ENCODE measurements around the gene ADAMTS17.
"Not testable (repeated sequence)": the region's sequence is repeated elsewhere in the genome, so short reads cannot be mapped to it uniquely, and the experiment has no call there.

The ADAMTS17 gene

DNA sequence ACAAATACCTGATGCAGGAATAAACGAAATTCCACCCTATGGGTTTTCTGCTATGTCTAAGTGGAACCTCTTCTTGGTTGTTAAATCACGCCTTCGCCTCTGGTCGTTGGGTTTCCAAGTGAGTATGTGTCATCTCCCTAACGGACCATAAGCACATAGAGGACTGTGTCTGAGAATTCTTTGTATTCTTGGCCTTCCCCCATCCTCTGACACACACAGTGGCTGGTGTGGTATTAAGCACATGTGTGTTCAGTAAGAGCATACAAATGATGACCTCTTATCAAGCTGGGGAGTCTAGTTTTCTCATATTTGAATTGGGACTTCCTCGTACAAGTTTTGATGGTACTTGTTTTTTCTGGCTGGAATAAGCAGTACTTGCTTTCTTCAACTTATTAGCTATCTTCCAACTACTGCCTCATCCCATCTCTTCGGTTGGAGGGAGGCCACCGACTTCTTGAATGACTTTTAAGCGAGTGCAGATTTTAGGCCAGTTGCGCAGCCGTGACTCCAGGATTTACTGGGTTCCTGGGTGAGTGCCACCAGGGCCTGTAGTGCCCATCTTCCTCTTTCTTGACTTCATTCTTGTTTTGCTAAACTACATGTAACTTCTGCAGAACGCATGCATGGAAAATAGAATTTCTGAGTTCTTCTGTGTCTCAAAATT is 240.2 kb downstream of the ADAMTS17 start:
- H3K36me3 Mint-ChIP-seq = no peaks in the 10 kb centered on the region
- H3K27me3 Mint-ChIP-seq = no peaks in the 10 kb centered on the region
- no peak overlapping the region for H3K4me3 Mint-ChIP-seq
- H3K4me1 Mint-ChIP-seq = no peaks in the 10 kb centered on the region
- CTCF ChIA-PET = no interaction called here
- H3K27ac Mint-ChIP-seq = no peak overlapping the region
- no peak for DNase-seq
- no peaks in the 10 kb centered on the region for H3K9me3 Mint-ChIP-seq

DNA sequence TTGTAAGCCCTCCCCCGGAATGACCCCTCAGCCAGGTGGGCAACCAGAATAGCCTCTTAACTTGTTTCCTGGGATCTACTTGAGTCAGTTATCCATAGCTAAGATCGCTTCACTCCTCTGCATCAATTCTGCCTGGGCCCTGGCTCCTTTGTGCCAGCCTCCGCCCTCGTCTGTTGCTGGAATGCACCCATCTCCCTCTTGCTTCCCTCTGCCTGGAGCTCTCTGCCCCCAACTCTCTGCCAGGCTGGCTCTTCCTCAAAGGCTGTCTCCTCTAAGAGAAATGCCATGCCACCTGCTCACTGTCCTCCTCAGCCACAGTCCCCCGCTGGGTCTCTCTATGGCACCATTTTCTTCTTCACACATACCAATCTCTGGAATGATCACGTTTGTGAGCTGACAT is 240.8 kb downstream of the ADAMTS17 start:
- Mint-ChIP-seq H3K27me3 (no peaks in the 10 kb centered on the region), H3K4me1 (no peaks in the 10 kb centered on the region), H3K27ac (no peak overlapping the region), H3K4me3 (no peak overlapping the region), H3K9me3 (no peaks in the 10 kb centered on the region), H3K36me3 (no peaks in the 10 kb centered on the region)
- DNase-seq = no peak
- CTCF ChIA-PET = no interaction called here

DNA sequence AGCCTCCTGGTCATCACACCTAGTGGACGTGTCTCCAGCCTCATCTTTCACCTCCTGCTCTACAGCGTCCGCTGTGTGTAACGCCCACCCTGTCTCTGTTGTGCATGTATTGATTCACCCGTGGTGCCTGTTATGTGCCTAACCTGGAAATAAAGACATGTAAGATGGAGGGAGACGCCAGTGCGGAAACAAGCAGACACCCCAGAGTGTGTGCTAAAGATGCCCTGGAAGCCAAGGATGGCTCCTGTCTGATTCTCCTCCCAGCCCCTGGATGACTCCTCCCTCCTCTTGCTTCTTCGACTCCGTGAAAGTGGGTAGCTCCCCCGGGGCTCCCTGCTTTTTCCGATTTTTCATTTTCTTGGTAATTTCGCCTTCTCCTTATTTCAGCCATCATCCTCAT is 241.8 kb downstream of the ADAMTS17 start:
- CTCF ChIA-PET = no interaction called here
- Mint-ChIP-seq H3K4me1 (no peaks in the 10 kb centered on the region), H3K27ac (no peak overlapping the region), H3K27me3 (no peaks in the 10 kb centered on the region), H3K36me3 (no peaks in the 10 kb centered on the region), H3K9me3 (no peaks in the 10 kb centered on the region), H3K4me3 (no peak overlapping the region)
- DNase-seq = no peak

DNA sequence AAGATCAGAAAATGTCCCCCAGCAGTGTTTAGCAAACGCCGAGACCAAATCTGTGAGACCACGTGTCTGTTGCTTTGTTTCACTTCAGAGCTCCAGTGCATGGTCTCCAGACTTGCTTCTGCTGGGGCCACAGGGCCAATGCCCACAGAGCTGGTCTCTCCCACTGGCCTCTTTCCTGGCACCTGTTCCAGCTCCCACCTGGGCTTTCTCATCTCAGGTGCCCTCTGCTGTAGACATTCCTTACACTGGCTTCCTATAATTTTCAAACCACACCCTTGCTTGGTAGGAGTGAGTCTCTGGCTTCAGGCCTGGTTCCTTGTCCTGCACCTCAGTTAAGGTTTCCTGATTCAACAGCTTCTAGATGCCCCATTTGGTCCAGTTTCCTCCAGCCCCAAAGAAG is 243.1 kb downstream of the ADAMTS17 start:
- no peaks in the 10 kb centered on the region for H3K9me3 Mint-ChIP-seq
- H3K27ac Mint-ChIP-seq = no peak overlapping the region
- H3K4me3 Mint-ChIP-seq = no peak overlapping the region
- no peaks in the 10 kb centered on the region for H3K27me3 Mint-ChIP-seq
- DNase-seq = no peak
- no peaks in the 10 kb centered on the region for H3K36me3 Mint-ChIP-seq
- CTCF ChIA-PET = no interaction called here
- H3K4me1 Mint-ChIP-seq = no peaks in the 10 kb centered on the region

DNA sequence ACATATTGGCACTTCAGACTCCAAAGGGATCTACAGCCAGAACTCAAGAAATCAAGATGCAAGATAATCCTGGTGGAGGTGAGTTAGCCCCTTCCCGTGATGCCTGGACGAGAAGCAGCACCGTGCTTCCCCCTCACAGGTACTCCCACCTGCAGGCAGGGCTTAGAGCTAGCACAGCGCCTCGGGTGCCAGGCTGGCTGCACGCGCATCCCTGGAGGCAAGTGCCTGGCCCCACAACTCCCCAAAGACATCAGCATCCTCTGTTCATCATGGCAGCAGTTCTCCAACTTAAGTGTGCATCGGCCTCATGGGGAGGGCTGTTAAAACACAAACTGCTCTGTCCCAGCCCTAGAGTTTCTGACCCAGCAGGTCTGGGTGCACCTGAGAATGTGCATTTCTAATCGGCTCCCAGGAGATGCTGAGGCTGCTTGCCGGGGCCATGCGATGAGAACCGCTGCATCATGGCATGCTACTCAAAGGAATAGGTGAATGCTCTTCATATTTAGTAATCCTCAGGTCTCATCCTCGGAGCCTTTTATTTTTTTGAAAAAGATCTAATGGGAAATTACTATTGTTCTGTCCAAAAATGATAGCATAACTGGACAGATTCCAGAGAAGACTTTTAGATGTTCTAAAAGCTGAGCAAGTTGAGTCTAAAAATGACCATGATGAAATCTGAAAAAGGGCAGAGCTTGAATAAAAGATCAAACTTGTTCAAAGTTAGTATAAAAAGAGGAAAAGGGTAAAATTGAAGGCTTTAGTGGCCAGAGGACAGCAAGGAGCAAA is 244.2 kb downstream of the ADAMTS17 start:
- Mint-ChIP-seq H3K27me3 (no peaks in the 10 kb centered on the region), H3K4me3 (no peak overlapping the region)

DNA sequence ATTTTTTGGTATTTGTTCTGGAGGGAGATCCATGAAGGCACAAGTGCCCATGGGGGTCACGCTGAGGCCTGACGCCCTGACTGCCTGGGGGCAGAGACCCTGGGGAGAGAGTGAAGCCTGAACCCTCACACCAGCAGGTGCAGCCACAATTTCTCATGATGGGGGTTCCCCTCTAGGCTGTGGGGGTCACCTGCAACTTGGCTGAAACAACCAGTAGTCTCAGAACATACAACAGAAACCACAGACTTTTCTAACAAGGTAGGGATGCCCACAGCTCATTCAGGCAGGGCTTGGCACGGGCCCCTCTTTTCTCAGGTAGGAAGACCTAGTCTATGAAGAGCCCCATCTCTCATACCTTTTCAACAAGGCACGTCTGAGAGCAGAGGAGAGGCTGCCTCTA is 245.1 kb downstream of the ADAMTS17 start:
- CTCF ChIA-PET = no interaction called here
- Mint-ChIP-seq H3K27ac (no peak overlapping the region), H3K36me3 (no peaks in the 10 kb centered on the region), H3K9me3 (no peaks in the 10 kb centered on the region), H3K27me3 (no peaks in the 10 kb centered on the region), H3K4me3 (no peak overlapping the region), H3K4me1 (no peaks in the 10 kb centered on the region)
- DNase-seq = no peak

More for the DNA sequence above, 244.2 kb downstream of the ADAMTS17 start:
- DNase-seq = no peak
- no peaks in the 10 kb centered on the region for H3K4me1 Mint-ChIP-seq
- H3K9me3 Mint-ChIP-seq = no peaks in the 10 kb centered on the region
- H3K36me3 Mint-ChIP-seq = no peaks in the 10 kb centered on the region
- CTCF ChIA-PET = no interaction called here
- no peak overlapping the region for H3K27ac Mint-ChIP-seq

DNA sequence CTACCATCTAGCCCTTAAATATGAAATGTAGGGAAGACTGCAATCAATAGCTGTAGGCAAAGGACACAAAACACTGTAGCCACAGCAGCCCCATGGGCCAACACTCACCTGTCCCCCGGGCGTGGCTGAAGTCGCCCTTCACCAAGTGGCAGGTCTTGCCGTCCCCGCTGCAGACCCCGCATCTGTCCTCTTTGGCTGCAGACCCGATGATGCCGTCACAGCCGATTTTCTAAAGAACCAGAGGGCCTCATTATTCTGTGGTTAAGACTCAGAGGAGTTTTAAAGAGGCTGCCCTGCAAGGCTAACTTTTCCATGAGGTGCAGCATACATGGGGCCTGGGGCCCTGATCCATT is 245.6 kb downstream of the ADAMTS17 start:
- Mint-ChIP-seq H3K4me1 (no peaks in the 10 kb centered on the region), H3K9me3 (no peaks in the 10 kb centered on the region), H3K27ac (no peak overlapping the region), H3K27me3 (no peaks in the 10 kb centered on the region), H3K36me3 (no peaks in the 10 kb centered on the region), H3K4me3 (no peak overlapping the region)
- no peak for DNase-seq
- CTCF ChIA-PET = interaction anchor here (0.7 kb wide), 1 partner anchor 133 kb away, joined by 3 read pairs; no protein-coding TSS in a partner anchor

DNA sequence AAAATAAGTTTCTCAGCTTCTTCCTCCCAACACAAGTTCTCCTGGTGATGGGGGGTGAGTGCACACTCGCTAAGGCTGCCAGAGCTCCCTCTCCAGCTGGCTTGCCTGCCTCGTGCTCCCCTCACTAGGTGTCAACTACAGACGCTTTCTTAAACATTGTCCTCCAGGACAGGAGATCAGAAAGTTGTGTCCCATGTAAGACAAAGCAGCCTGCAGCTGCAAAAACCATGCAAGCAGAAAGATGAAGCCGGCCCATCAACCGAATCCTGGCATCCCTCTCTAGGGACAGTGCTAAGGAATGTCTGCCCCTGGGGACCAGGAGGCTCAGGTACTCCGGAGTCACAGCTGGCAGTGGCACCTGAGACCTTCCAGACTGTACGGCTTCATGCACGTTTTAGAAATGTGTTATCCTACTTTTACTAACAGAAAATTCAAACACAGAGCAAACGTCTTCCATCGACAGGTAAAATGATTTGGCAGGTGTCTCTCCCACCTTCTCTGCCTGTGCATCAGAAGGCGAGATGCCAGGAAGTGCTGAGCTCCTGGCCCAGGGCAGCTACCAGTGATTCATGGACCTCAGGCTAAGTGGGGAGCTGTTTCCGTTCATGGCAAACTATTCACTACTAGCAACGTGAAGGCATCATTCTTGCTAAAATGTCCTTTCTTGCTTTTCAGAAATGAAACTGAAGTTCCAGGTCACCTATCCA is 246.1 kb downstream of the ADAMTS17 start:
- Mint-ChIP-seq H3K36me3 (no peaks in the 10 kb centered on the region), H3K9me3 (no peaks in the 10 kb centered on the region), H3K4me3 (no peak overlapping the region), H3K27me3 (no peaks in the 10 kb centered on the region), H3K27ac (no peak overlapping the region), H3K4me1 (no peaks in the 10 kb centered on the region)
- CTCF ChIA-PET = interaction anchor here (0.7 kb wide), 1 partner anchor 133 kb away, joined by 3 read pairs; no protein-coding TSS in a partner anchor
- DNase-seq = no peak

DNA sequence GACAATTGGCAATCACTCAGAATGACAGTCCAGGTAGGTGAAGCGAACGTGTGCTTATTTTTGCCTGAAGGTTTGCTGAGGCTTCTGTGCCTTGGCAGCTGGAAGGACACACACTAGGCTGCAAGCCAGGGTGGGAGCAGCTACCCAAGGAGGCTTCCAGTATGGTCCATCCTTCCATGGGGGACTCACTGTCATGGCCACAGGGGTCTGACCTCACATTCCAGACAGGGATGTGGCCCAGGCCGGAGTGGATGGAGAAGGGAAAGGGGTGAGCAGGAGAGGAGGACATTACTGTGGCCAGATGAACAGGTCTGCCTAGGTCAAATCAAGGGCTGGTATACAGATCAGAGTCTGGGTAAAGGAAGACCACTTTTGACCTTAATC is 247.7 kb downstream of the ADAMTS17 start:
- CTCF ChIA-PET = no interaction called here
- no peaks in the 10 kb centered on the region for H3K27me3 Mint-ChIP-seq
- no peaks in the 10 kb centered on the region for H3K9me3 Mint-ChIP-seq
- H3K4me3 Mint-ChIP-seq = no peak overlapping the region
- no peaks in the 10 kb centered on the region for H3K36me3 Mint-ChIP-seq
- no peak for DNase-seq
- no peaks in the 10 kb centered on the region for H3K4me1 Mint-ChIP-seq
- H3K27ac Mint-ChIP-seq = no peak overlapping the region

DNA sequence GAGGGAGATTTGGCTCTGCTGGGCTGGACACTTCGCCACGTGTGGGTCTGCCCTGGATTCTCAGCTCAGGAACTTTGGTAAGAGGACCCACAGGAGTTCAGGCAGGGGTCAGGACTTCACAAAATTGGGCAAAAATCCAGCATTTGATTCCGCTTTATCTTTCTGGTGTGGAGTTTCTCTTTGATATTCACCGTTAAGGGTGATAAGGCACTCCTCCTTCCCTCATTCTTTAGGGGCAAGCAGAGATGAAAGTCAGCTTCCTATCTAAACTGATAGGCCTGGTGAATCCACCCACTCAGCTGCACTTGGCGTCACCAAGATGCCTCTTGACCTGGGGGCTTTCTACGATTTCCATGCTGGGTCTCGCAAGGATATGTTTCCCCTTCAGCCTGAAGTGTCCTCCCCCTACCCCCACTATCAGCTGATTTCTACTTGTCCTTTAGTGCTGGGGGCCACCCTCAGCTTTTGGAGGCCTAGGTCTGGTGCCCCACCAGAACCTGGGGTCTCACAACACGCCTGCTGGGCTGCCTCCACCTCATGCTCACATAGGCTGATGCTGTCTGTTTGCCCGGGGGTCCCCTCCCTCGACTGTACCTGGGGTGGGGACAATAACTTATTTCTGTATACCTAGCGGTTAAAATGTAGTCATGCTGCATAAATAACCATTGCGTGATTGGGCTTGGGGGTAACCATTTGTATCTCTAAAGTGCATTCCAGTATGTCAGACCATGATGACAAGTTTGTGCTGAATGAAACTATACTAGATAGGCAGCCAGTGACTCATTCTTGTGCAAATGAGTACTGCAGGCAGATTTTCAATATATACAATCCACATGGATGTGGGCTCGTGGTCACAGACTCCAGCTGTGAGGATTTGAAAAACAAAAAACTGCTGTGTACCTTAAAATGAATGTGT is 248.3 kb downstream of the ADAMTS17 start:
- CTCF ChIA-PET = no interaction called here
- H3K9me3 Mint-ChIP-seq = no peaks in the 10 kb centered on the region
- no peaks in the 10 kb centered on the region for H3K36me3 Mint-ChIP-seq
- DNase-seq = no peak
- no peak overlapping the region for H3K27ac Mint-ChIP-seq
- no peaks in the 10 kb centered on the region for H3K4me1 Mint-ChIP-seq
- H3K27me3 Mint-ChIP-seq = no peaks in the 10 kb centered on the region
- H3K4me3 Mint-ChIP-seq = no peak overlapping the region

DNA sequence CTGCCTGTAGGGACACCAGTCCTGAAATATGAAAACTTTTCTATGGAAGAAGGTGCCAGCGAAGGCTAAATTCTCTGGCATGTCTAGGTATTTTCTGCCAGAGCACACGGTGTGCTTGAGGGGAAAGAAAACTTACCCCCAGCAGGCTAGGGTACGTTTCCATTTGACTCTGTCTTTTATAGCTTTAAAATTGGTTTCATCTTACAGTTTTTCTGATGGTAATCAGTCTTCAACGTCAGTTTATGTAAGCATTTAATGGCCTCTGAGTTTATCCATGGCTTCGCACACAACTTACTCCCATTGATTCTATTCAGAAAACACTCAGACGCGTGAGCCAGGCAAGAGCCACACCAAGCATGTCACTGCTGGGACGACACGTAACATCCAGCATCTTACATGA is 249.7 kb downstream of the ADAMTS17 start:
- Mint-ChIP-seq H3K36me3 (no peaks in the 10 kb centered on the region), H3K4me3 (no peak overlapping the region), H3K27ac (no peak overlapping the region), H3K9me3 (no peaks in the 10 kb centered on the region), H3K27me3 (no peaks in the 10 kb centered on the region), H3K4me1 (no peaks in the 10 kb centered on the region)
- DNase-seq = no peak
- CTCF ChIA-PET = no interaction called here

DNA sequence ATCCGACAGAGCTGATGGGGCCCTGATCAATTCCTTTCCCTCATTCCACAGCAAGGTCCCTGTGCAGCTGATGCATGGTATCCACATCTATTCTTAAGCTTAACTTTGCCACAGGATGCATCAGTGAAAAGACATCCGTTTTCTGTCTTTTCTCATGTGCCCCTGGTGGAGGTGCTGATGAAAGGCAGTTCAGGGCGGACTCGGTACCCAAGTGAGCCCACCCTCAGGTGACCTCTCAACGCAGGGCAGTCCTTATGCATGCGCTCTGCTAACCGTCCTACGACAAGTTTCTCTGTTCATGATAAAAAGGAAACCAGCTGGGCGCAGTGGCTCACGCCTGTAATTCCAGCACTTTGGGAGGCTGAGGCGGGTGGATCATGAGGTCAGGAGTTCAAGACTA is 251.4 kb downstream of the ADAMTS17 start:
- Mint-ChIP-seq H3K27me3 (no peaks in the 10 kb centered on the region), H3K36me3 (no peaks in the 10 kb centered on the region), H3K4me1 (no peaks in the 10 kb centered on the region), H3K4me3 (no peak overlapping the region), H3K27ac (no peak overlapping the region), H3K9me3 (no peaks in the 10 kb centered on the region)
- CTCF ChIA-PET = no interaction called here
- DNase-seq = no peak

DNA sequence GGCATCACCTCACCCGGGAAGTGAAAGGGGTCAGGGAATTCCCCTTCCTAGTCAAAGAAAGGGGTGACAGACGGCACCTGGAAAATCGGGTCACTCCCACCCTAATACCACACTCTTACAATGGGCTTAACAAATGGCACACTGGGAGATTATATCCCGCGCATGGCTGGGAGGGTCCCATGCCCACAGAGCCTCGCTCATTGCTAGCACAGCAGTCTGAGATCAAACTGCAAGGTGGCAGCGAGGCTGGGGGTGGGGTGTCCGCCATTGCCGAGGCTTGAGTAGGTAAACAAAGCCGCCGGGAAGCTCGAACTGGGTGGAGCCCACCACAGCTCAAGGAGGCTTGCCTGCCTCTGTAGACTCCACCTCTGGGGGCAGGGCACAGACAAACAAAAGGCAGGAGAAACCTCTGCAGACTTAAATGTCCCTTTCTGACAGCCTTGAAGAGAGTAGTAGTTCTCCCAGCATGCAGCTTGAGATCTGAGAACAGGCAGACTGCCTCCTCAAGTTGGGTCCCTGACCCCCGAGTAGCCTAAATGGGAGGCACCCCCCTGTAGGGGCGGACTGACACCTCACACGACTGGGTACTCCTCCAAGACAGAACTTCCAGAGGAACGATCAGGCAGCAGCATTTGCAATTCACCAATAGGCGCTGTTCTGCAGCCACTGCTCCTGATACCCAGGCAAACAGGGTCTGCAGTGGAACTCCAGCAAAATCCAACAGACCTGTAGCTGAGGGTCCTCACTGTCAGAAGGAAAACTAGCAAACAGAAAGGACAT is 257.5 kb downstream of the ADAMTS17 start:
- H3K27me3 Mint-ChIP-seq, CTCF ChIA-PET, H3K36me3 Mint-ChIP-seq: not testable (repeated sequence)

DNA sequence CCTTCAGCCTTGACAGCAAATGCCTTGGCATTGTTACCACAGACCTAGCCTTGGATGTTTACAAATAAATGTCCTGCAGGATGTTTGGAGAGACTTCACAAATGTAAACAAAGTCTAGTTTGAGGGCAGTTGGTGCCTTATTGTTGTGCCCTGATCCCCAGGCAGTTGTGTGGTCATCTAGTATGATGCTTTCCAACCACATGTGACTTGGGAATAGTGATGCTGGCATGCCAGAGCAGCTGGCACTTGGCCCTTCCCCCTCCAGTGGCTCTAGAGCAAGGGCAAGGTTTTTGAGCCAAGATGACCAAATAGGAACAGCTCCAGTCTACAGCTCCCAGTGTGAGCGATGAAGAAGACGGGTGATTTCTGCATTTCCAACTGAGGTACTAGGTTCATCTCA is 258.2 kb downstream of the ADAMTS17 start:
- Mint-ChIP-seq H3K9me3 (no peaks in the 10 kb centered on the region), H3K27me3 (no peaks in the 10 kb centered on the region), H3K27ac (no peak overlapping the region), H3K4me1 (no peaks in the 10 kb centered on the region), H3K36me3 (no peaks in the 10 kb centered on the region), H3K4me3 (no peak overlapping the region)
- CTCF ChIA-PET = no interaction called here
- DNase-seq = no peak

More for the DNA sequence above, 257.5 kb downstream of the ADAMTS17 start:
- H3K9me3 Mint-ChIP-seq, H3K4me1 Mint-ChIP-seq, H3K4me3 Mint-ChIP-seq, H3K27ac Mint-ChIP-seq, DNase-seq: not testable (repeated sequence)

Measured in activated naive CD4-positive, alpha-beta T cell treated with anti-CD3 and anti-CD28 coated beads, Interleukin-2, amount 10 ng/mL, durations not matched to agents 7 days and 5 days (primary cell).